ENCODE measurements around the gene GNAI1.

GNAI1 gene

DNA sequence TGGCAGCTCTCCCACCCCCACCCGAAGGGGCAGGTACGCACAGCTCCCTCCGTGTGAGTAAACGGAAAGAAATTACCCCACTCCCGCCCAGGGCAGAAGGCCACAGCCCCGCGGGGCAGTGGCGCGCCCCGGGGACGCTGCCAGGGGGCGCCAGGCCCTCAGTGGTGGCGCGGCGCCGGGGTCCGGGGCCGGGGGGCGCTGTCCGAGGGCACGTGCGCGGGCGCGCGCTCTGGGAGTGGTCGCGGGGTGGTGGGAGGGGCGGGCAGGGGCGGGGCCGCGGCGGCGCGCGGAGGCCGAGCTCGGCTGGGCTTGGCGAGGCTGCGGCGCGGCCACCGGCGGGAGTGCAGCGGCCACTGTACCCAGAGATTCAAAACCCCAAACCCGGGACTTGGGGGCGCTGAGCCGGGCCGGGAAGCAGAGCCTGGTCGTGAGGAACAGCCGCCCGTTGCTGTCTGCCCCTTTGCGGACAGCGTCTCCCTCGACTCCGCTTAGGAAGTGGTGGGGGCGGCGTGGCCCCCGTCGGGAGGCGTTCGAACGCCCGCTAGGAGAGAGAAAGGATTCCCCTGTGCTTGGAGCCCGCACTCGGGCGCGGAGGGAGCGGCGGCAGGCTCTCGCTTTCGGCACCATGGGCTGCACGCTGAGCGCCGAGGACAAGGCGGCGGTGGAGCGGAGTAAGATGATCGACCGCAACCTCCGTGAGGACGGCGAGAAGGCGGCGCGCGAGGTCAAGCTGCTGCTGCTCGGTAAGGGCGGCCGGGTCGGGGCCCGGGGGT, at the start of gene GNAI1:
TSS of gene GNAI1 (plus strand) at position 296 of the 773 bp plus-strand sequence. CDS start at position 626, 330 bp downstream.
- TF ChIP-seq, protein P1, sequence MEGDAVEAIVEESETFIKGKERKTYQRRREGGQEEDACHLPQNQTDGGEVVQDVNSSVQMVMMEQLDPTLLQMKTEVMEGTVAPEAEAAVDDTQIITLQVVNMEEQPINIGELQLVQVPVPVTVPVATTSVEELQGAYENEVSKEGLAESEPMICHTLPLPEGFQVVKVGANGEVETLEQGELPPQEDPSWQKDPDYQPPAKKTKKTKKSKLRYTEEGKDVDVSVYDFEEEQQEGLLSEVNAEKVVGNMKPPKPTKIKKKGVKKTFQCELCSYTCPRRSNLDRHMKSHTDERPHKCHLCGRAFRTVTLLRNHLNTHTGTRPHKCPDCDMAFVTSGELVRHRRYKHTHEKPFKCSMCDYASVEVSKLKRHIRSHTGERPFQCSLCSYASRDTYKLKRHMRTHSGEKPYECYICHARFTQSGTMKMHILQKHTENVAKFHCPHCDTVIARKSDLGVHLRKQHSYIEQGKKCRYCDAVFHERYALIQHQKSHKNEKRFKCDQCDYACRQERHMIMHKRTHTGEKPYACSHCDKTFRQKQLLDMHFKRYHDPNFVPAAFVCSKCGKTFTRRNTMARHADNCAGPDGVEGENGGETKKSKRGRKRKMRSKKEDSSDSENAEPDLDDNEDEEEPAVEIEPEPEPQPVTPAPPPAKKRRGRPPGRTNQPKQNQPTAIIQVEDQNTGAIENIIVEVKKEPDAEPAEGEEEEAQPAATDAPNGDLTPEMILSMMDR (IDR thresholded peaks at IDR 0.05; ENCODE audit: extremely low read depth, missing control alignments): no peak
- DNase-seq (ENCODE audit: low spot score): no peak

DNA sequence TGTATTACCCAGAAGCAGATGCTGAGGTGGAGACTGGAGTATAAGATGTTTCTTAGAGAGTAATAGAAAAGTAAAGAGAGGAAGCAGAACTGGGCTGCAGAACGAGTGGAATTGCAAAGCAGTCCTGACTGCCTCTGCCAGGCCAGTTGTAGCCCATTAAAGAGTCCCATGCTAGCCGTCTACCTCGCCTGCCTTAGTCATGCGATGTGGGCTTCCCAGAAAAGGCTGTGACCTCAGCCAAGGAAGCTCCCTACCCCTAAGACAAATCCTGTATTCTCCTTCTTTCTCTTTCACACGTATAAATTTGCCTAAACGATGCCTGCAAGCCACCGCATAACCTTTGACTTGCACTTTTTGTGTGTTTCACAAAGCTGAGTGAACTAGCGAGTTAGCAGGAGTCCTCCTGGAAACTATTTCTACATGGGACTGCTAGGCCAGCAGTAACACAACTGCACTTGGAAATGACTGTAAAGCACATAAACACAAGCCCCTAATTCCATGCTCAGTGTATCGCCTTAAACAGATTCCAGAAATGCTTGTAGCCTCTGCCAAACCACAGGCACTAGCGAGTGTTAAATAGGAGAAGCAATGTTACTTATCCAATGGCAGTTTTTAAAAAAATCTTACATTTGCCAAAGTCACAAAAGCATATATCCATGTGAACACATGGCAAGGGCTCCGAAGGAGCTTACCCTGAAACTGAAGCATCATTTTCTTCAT, 47.4 kb upstream of the GNAI1 start:
- DNase-seq (ENCODE audit: low spot score): no peak
- TF ChIP-seq, protein P1 (IDR thresholded peaks at IDR 0.05; ENCODE audit: extremely low read depth, missing control alignments): no peak

DNA sequence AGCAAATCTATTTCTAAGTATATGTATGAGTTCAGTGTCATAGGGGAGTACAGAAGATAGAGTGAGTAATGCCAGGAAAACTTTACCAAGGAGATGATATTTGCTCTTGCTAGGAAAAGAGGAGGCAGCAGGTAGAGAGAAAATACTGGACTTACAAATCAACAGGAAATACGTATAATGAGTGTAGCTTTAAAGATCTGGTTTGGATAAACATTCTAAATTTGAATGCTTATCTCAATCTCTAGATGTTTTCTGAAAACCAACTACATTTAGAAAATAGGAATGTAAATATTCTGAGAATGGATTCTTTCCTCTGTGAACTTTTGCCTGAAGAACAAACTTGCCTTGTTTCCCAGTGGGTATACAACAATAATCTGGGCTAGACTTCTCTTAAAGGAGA, 46.9 kb upstream of the GNAI1 start:
- no peak for DNase-seq (ENCODE audit: low spot score)
- TF ChIP-seq, protein P1 (IDR thresholded peaks at IDR 0.05; ENCODE audit: extremely low read depth, missing control alignments): no peak

DNA sequence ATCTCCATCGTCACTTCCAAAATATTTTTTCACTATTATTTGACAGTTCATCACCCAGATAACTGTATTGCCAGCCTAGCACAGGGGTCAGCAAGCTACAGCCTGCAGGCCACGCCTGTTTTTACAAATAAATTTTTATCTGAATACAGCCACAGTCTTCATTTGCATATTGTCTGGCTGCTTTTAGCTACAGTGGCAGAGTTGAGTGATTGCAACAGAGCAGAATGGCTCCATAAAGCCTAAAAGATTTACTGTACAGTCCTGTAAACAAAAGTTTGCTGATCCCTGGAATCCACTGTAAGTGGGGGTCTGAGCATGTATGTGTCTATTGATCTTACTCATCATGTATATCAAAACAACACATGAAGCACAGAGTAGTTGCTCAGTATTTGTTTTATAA, 45.9 kb upstream of the GNAI1 start:
- TF ChIP-seq, protein P1 (IDR thresholded peaks at IDR 0.05; ENCODE audit: extremely low read depth, missing control alignments): no peak
- no peak for DNase-seq (ENCODE audit: low spot score)

DNA sequence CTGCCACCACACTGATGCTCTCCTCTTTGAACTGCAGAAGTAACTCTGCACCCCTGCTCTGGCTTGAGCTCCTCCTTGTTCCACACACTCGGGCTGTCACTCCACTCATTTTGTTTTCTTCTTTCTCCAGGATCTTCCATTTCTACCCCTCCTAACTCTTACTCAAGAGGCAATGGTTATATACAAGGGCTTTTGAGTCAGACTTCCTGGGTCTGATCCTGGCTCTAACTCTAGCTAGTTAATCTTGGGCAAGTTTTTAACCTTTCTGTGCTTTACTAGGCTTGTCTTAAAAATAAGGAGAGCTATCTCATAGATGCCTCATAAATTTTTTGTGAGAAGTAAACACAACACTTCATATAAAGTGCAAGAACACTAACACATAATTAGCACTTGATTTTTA, 45.3 kb upstream of the GNAI1 start:
- TF ChIP-seq, protein P1 (IDR thresholded peaks at IDR 0.05; ENCODE audit: extremely low read depth, missing control alignments): no peak

DNA sequence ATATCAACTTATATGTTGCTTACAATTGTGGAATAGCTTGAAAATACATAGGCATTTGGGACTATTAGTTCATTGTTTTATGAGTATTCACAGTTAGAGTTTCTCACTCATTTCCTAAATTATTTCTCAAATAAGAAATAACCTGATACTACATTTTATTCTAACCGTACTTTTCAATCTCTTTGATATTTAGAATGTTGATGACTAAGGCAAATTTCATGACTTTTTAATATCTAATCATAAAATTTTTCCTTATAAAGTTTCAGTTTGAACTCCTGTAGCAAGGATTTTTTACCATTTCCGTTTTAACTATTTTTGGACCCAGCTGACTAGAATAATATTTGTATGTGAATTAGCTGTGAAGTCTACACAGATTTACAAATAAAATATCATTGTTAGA, 41.3 kb upstream of the GNAI1 start:
- TF ChIP-seq, protein P1 (IDR thresholded peaks at IDR 0.05; ENCODE audit: extremely low read depth, missing control alignments): no peak
- DNase-seq (ENCODE audit: low spot score): no peak

More for the DNA sequence above, 45.3 kb upstream of the GNAI1 start:
- DNase-seq (ENCODE audit: low spot score): no peak

DNA sequence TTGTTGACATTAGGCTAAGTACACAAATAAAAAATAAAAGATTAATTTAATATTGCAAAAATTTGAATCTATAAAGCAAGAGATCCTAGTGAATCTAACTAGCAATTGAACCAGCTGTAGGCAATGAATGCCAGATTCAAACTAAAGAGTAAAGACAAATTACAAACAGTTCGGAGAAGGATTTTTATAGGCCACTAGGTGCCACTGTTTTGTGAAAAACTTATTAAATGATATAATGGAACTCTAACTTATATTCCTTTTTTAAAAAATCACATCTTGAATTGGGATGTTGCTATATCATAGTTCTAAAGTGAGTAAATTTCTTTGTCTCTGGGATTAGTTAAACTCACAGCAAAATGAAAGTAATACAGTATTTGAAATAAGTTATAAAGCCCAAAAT, 39.1 kb upstream of the GNAI1 start:
- TF ChIP-seq, protein P1 (IDR thresholded peaks at IDR 0.05; ENCODE audit: extremely low read depth, missing control alignments): no peak
- no peak for DNase-seq (ENCODE audit: low spot score)

All from GM20000 (cell line).